ENCODE results near the gene ENTR1.
"Not testable (repeated sequence)": the region's sequence is repeated elsewhere in the genome, so short reads cannot be mapped to it uniquely, and the experiment has no call there.

Gene ENTR1

GRCh38 chr9:136418182-136419091, 8.0 kb upstream of the ENTR1 start:
- ATAC-seq (replicated peaks): no peak
- no peak overlapping the region for H3K4me3 Mint-ChIP-seq
- no peaks in the 10 kb centered on the region for H3K27me3 Mint-ChIP-seq
- DNase-seq: no peak
- H3K27ac Mint-ChIP-seq: peak overlapping the region; percentile 68
- H3K9me3 Mint-ChIP-seq: no peaks in the 10 kb centered on the region
- peaks cover 3 to 4% of the 10 kb centered on the region in 2 donors for H3K4me1 Mint-ChIP-seq
- peaks cover 49% of the 10 kb centered on the region in 2 donors for H3K36me3 Mint-ChIP-seq

DNA sequence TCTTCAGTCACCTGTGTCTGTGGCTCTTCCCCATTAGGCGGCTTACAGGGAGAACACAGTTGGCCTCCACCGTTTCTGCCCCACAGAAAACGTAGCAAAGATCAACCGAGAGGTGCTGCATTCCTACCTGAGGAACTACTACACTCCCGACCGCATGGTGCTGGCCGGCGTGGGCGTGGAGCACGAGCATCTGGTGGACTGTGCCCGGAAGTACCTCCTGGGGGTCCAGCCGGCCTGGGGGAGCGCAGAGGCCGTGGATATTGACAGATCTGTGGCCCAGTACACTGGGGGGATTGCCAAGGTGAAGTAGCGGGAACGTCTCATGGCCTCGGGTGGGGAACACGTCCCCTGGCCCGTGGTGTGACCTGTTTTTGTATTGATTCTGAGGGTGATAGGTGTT, 6.5 kb upstream of the ENTR1 start:
- no peak for DNase-seq
- Mint-ChIP-seq H3K27me3 (no peaks in the 10 kb centered on the region), H3K36me3 (peaks cover 45 to 52% of the 10 kb centered on the region in 2 donors), H3K4me1 (peaks cover 6 to 7% of the 10 kb centered on the region in 2 donors), H3K9me3 (no peaks in the 10 kb centered on the region), H3K27ac (no peak overlapping the region), H3K4me3 (no peak overlapping the region)
- no peak for ATAC-seq (replicated peaks)

DNA sequence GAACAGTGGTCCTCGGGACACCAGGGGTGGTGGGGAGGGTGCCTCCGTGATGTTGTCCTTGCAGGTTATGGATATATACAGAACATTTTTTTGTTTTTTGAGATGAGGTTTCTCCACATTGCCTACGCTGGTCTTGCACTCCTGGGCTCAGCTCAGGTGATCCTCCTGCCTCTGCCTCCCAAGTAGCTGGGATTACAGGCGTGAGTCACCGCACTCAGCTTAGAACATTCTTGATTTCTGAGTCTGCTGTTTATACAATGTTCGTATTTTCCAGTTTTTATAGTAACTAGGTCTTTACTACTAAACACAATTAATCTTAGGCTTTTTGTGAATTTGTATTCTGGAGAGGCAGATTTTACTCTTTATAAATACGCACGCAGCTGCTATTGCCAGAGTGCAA, 6.0 kb upstream of the ENTR1 start:
- peaks cover 40 to 52% of the 10 kb centered on the region in 2 donors for H3K36me3 Mint-ChIP-seq
- ATAC-seq (replicated peaks) (no peak), DNase-seq (no peak)
- H3K4me1 Mint-ChIP-seq: peaks cover 8 to 11% of the 10 kb centered on the region in 2 donors
- no peaks in the 10 kb centered on the region for H3K27me3 Mint-ChIP-seq
- H3K4me3 Mint-ChIP-seq: no peak overlapping the region
- H3K27ac Mint-ChIP-seq: no peak overlapping the region
- H3K9me3 Mint-ChIP-seq: no peaks in the 10 kb centered on the region

- ATAC-seq (replicated peaks) (no peak), DNase-seq (no peak)
- Mint-ChIP-seq H3K9me3 (no peaks in the 10 kb centered on the region), H3K4me3 (no peak overlapping the region), H3K36me3 (peaks cover 52 to 56% of the 10 kb centered on the region in 2 donors), H3K27ac (peak overlapping the region; percentile 2), H3K27me3 (no peaks in the 10 kb centered on the region), H3K4me1 (peaks cover 22 to 39% of the 10 kb centered on the region in 2 donors)
Measured at GRCh38 chr9:136412962-136413361, 2.5 kb upstream of the ENTR1 start.

DNA sequence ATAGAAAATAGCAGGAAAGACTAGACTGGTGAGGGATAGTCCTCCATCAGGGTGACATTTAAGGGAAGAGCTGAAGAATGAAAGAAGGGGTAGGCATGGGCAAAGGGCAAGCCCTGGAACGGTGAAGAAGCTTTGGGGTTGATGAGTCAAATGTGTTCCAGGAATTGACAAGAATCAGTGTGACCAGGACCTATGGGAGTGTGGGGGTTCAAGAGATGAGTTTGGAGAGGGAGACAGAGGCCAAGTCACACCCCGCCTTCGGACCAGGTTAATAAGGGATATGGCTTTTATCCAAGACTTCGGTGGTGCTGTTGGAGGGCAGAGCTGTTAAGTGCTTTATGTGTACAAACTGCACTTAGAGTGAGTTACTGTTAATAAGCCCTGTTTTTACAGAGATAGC, 964 bp upstream of the ENTR1 start:
- peaks cover 31 to 52% of the 10 kb centered on the region in 2 donors for H3K4me1 Mint-ChIP-seq
- H3K27ac Mint-ChIP-seq: peak overlapping the region; percentile 96
- no peaks in the 10 kb centered on the region for H3K9me3 Mint-ChIP-seq
- peaks cover 54 to 55% of the 10 kb centered on the region in 2 donors for H3K36me3 Mint-ChIP-seq
- no peaks in the 10 kb centered on the region for H3K27me3 Mint-ChIP-seq
- DNase-seq (no peak), ATAC-seq (replicated peaks) (no peak)
- peak overlapping the region; percentile 89 to 94 for H3K4me3 Mint-ChIP-seq

DNA sequence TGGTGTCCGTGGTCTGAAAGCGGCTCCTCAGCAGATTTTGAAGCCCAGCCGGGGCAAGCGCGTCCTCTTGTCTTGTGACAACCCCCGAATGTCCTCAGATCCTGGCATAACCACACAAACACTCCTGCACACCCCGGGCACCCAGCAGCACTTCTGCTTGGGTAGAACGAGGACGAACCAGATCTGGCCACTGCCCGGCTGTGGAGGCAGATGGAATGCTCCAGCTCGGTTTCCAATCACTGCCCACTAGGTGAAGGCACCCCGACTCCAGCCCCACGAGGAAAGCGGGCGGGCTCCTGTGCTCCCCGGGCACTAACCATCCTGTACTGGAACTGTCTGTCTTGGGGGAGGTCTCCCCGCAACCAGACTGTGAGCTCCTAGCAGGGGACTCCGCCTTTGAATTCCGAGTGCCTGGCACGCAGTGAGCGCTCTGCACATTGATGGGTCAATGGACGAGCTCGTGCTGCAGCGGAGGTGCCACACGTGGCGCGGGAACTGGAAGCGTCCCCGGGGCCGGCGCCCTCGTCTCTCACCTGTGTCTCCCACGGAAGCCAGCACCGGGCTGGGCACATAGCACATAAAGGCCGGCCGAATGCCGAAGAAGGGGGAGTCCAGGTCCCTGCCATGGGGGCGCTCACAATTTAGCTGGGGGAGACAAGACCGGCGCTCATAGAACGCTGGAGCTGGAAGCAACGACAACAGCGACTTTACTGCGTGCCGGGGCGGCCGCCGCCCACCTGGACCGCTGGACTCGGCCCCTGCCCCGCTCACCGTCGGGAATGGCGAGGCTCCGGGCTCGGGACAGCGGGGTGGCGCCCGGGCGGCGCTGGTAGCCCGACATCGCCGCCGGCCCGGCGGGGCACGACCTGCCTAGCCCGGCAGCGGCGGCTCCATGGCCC, 608 bp downstream of the ENTR1 start:
- H3K27ac Mint-ChIP-seq: peak overlapping the region; percentile 99
- H3K9me3 Mint-ChIP-seq: no peaks in the 10 kb centered on the region
- H3K36me3 Mint-ChIP-seq: peaks cover 52 to 55% of the 10 kb centered on the region in 2 donors
- peak; percentile 37 for DNase-seq
- peak; percentile 54 to 57 for ATAC-seq (replicated peaks)
- H3K27me3 Mint-ChIP-seq: no peaks in the 10 kb centered on the region
- peak overlapping the region; percentile 96 to 97 for H3K4me3 Mint-ChIP-seq
- H3K4me1 Mint-ChIP-seq: peaks cover 34 to 60% of the 10 kb centered on the region in 2 donors

DNA sequence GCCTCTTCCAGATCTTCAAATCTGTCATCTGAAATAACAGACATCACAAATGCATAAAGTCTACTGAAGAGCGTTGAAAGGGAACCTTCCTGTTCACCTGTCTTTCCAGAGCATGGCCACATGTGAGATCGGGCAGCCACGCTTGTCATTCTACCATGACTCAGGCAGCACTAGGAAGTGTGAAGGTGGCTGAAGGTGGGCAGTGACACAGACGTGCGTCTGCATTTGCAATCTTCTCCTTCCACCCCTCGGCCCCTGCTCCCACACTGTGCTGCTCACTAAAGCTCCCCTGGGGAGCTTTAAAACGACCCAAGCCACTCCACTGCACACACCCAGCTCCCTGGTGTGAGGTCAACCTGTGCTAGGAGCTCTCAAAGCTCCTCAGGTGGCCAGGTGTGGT, 2.5 kb downstream of the ENTR1 start:
- ATAC-seq (replicated peaks): no peak
- Mint-ChIP-seq H3K4me3 (peak overlapping the region; percentile 6 to 19), H3K27me3 (no peaks in the 10 kb centered on the region), H3K36me3 (peaks cover 51 to 56% of the 10 kb centered on the region in 2 donors), H3K27ac (peak overlapping the region; percentile 65), H3K4me1 (peaks cover 45 to 72% of the 10 kb centered on the region in 2 donors), H3K9me3 (no peaks in the 10 kb centered on the region)
- DNase-seq: no peak

GRCh38 chr9:136407061-136407460, 3.4 kb downstream of the ENTR1 start:
- not testable (repeated sequence) for H3K27me3 Mint-ChIP-seq; DNase-seq; H3K27ac Mint-ChIP-seq; H3K9me3 Mint-ChIP-seq; ATAC-seq (replicated peaks)
- peaks cover 57 to 61% of the 10 kb centered on the region in 2 donors for H3K36me3 Mint-ChIP-seq
- H3K4me3 Mint-ChIP-seq: peak overlapping the region in 1 of 2 donors; percentile 48
- H3K4me1 Mint-ChIP-seq: peaks cover 46 to 78% of the 10 kb centered on the region in 2 donors

DNA sequence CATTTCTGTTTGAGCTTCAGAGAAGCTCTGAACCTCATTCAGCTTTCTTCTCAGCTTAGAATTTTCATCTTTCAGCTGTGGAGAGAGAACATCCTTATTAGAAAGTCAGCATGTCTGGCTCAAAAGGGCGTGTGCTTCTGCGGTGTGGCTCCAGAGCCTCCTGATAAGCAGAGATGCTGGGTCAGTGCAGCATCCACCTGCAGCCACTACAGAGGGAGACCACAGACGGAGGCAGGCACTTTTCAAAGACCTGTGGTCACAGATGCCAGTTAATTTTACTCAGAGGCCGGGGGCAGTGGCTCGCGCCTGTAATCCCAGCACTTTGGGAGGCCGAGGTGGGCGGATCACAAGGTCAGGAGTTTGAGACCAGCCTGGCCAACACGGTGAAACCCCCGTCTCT, 4.5 kb downstream of the ENTR1 start:
- not testable (repeated sequence) for ATAC-seq (replicated peaks); H3K27ac Mint-ChIP-seq; H3K4me3 Mint-ChIP-seq; H3K9me3 Mint-ChIP-seq; H3K27me3 Mint-ChIP-seq; DNase-seq
- Mint-ChIP-seq H3K36me3 (peaks cover 62 to 68% of the 10 kb centered on the region in 2 donors), H3K4me1 (peaks cover 47 to 75% of the 10 kb centered on the region in 2 donors)

DNA sequence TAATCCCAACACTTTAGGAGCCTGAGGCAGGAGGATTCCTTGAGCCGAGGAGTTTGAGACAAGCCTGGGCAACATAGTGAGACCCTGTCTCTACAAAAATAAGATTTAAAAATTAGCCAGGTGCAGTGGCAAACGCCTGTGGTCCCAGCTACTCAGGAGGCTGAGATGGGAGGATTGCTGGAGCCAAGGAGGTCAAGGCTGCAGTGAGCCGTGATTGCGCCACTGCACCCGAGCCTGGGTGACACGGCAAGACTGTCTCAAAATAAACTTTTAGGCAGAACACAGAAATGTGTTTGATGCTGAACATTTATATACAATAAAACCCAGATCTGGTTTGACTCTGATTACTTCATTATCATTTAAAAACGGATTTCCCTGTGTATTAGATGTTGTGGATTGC, 4.9 kb downstream of the ENTR1 start:
- no peaks in the 10 kb centered on the region for H3K27me3 Mint-ChIP-seq
- ATAC-seq (replicated peaks) (no peak), DNase-seq (no peak)
- no peak overlapping the region for H3K4me3 Mint-ChIP-seq
- H3K9me3 Mint-ChIP-seq: no peaks in the 10 kb centered on the region
- H3K4me1 Mint-ChIP-seq: peaks cover 49 to 79% of the 10 kb centered on the region in 2 donors
- peak overlapping the region; percentile 47 for H3K27ac Mint-ChIP-seq
- H3K36me3 Mint-ChIP-seq: peaks cover 60 to 71% of the 10 kb centered on the region in 2 donors

GRCh38 chr9:136404801-136405136, 5.6 kb downstream of the ENTR1 start:
- ATAC-seq (replicated peaks): no peak

GRCh38 chr9:136403915-136404800, 6.3 kb downstream of the ENTR1 start:
- ATAC-seq (replicated peaks): peak; percentile 40 to 43
- H3K27ac Mint-ChIP-seq: peak overlapping the region; percentile 95
- H3K4me3 Mint-ChIP-seq: peak overlapping the region; percentile 75 to 76
- H3K36me3 Mint-ChIP-seq: peaks cover 54 to 70% of the 10 kb centered on the region in 2 donors
- H3K27me3 Mint-ChIP-seq: no peaks in the 10 kb centered on the region
- peak; percentile 41 for DNase-seq
- H3K4me1 Mint-ChIP-seq: peaks cover 50 to 74% of the 10 kb centered on the region in 2 donors
- H3K9me3 Mint-ChIP-seq: no peaks in the 10 kb centered on the region

More at GRCh38 chr9:136404801-136405136, 5.6 kb downstream of the ENTR1 start:
- H3K27me3 Mint-ChIP-seq: no peaks in the 10 kb centered on the region
- no peak for DNase-seq
- H3K9me3 Mint-ChIP-seq: no peaks in the 10 kb centered on the region
- peak overlapping the region; percentile 95 for H3K27ac Mint-ChIP-seq
- H3K36me3 Mint-ChIP-seq: peaks cover 58 to 69% of the 10 kb centered on the region in 2 donors
- peaks cover 50 to 77% of the 10 kb centered on the region in 2 donors for H3K4me1 Mint-ChIP-seq
- peak overlapping the region; percentile 75 to 76 for H3K4me3 Mint-ChIP-seq

DNA sequence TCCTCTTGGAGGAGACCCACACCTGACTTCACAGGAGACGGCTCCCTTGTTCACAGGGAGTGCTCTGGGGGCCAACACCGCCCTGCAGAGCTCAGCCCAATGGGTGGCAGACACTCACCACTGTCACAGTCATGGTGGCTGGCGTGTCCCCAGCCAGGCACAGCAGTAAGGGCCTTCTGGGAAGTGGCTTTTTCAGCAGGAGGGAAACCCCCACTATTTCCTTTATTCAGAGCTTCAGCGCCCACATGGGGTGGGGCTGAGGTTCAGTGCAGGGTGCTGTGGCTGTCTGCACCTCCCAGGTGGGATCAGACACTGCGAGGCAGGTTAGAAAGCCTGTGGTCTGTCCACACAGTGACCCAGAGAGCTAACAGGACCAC, 6.9 kb downstream of the ENTR1 start:
- H3K4me3 Mint-ChIP-seq: peak overlapping the region; percentile 29 to 76
- ATAC-seq (replicated peaks): peak; percentile 74 to 79
- H3K9me3 Mint-ChIP-seq: no peaks in the 10 kb centered on the region
- DNase-seq: peak; percentile 75
- peaks cover 50 to 71% of the 10 kb centered on the region in 2 donors for H3K36me3 Mint-ChIP-seq
- H3K27ac Mint-ChIP-seq: peak overlapping the region; percentile 95
- no peaks in the 10 kb centered on the region for H3K27me3 Mint-ChIP-seq
- H3K4me1 Mint-ChIP-seq: peaks cover 50 to 74% of the 10 kb centered on the region in 2 donors
